Hypothalamus (tissue), 51 donors: ENCODE data around the gene DOC2B.
"Not testable (repeated sequence)": the region's sequence is repeated elsewhere in the genome, so short reads cannot be mapped to it uniquely, and the experiment has no call there.

Experiments used
- DNase-seq, 51 donors: peaks; one replicate each; lab custom pipeline; 2025; lab: John Stamatoyannopoulos, UW

The DOC2B gene

DNA sequence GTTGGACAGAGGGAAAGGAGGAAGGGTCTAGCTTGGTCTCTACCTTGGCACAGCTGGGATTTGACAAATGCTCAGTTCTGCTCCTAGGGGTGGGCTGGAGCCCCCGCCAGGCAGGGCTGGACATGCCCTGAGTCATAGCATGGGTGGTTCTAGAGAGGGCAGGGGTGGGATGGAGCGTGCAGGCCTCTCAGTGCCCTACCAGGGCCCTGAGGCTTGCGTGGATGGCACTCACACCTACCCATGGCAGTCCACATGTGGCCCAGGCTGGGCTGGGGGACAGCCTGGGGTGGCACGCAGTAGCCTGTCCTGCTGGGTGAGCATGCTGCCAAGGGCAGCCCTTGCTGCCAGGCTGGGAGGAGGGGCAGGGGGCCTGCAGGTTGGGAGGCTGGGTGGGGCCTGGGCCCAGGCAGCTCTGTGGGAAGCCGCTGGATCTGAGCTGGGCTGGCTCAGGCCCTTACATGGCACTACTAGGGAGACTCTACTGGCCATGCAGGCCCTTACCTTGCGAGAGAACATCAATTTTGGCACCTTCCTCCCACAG is 11.2 kb downstream of the DOC2B start:
- DNase-seq: no peak

DNA sequence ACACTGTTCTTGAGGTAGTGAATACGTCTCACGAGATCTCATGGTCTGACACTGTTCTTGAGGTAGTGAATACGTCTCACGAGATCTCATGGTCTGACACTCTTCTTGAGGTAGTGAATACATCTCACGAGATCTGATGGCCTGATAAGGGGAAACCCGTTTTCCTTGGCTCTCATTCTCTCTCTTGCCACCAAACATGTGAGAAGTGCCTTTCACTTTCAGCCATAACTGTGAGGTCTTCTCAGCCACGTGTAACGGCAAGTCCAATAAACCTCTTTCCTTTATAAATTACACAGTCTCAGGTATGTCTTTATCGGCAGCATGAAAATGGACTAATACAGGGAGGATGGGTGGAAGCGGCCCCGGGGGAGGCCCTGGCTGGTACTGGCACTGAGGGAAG is 12.8 kb downstream of the DOC2B start:
- not testable (repeated sequence) for DNase-seq

DNA sequence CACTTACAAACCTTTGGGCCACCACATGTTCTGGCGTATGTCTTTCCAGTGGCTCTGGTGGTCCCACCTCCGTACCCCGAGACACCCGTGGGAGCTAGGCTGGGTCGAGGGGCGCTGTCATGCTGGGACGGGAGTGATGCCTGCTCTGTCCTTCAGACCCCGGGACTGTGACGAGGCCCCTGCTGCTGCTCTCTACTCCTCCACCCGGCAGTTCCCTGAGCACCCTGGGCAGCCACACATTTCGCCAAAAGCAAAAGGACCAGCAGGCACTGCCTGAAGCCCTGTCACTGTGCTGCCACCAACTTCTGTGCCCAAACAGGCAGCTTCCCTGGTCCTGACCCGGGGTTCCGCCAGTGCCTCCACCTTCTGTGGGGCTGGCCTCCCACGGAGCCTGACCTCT is 15.5 kb downstream of the DOC2B start:
- no peak for DNase-seq

DNA sequence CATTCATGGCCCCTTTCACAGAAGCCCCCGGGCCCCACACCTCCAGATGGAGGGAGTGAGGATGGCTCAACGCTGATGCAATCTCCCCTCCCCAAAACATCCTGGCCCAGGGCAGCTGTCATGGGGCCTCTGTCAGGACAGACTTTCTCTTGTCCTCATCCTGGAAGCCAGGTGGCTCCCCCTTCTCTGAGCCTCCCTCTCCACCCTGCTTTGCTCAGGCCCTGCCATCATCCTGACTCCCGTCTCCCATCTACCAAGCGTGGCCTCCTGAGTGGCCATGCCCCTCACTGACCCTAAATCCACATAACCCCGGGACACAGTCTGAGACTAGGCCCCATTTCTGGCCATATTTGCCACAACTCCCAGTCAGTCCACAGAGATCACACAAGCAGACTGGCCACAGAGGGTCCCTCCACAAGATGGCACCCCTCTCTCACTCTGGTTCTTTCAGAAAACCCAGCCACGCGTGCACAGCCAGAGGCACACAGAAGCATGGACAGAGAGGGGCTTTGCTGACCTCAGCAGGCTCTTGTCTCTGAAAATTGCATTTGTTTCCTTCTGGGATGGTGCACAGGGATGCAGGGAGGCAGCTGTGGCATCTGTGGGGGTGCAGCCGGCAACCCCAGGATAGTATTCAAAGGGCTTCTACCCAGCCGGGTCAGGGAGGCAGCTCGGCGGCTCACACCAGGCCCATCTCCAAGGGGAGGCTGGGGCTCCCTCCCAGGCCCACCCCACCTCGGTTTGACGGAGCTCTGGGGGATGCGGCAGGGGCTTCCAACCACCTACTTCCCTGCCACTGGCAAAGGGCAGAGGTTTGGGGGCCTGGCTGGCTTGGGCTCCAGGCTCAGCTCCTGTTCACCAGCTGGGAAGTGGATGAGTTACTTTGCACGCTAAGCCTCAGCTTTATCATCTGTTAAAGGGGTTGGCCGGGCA is 16.9 kb downstream of the DOC2B start:
- DNase-seq: peak in 37 of 51 donors; percentile 9 to 71 (median 32)

DNA sequence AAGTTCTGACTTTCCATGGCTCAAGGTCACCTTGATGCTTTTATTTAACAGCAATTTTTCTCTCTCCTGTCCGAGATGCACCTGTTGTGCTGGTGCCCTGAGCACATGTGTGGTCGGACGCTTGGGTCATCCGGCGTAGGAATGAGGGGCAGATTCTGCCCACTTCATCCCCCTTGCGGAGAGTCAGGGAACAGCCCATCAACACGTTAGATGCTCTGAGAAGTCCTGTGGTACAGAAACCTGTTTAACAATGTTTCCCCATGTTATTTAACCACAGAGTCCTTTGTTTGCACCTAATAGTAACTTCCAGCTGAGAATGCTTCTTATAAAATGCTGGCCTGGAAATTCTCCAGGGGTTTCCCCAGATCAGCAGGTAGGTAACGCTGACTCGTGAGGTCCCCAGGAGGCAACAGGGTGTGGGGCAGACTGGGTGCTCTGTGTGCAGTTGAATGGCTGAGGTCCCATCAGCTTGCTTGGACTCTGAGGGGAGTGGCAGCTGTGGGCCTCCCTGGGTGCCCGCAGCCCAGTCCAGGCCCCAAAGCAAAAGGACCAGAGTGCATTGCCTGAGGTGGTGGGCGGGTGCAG is 17.8 kb downstream of the DOC2B start:
- DNase-seq: no peak

DNA sequence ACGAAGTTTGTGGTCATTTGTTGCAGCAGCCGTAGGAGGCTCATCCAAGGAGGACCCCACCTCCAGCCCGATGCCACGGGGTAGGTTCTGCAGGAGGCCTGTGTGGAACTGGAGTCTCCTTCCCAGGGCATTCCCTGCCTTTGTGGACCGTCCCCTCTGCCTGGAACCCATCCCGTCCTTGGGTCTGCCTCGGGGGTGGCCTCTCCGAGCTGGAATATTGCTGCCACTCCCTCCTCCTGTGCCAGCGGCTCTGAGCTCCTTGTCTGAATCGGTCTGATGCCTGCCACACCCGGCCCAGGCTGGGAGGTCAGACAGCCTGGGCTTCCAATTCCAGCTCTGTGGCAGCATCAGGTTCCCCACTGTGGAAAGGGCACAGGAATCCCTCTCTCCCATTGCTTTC is 18.8 kb downstream of the DOC2B start:
- DNase-seq: no peak

DNA sequence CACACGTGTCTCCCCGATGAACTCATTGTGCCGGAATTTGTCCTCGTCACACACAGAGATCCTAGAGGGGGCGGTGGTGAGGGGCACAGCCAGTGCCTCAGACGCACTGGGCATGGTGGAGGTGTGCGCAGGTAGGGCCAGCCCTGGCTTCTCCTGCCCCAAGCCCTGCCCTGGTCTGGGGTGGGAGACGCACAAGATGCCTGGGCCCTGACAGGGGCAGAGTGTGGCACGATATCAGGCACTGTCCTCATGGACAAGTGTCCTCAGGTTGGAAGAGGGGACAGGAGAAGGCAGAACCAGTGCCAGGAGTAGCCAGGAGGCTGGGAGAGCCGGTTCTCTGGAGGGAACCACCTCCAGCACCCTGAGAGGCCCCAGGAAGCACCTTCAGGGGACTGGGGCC is 20.0 kb downstream of the DOC2B start:
- no peak for DNase-seq

DNA sequence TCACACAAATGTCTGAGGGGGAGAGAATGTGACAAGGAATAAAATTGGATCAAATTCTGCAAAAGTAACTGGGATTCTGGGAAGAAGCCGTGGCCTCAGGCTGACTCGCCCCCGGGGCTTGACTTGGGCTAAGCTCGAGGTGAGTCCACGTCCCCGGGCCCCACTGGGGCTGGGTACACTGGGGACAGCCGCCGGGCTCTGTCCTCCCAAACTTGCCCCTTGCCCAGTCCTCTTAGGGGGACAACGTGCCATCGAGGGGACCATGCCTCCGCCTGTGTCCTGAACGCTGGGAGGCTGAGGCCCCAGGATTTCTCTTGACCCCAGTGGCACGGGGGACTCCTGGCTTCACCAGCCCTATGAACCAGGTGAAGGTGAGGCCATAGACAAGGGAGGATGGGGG is 21.1 kb downstream of the DOC2B start:
- DNase-seq: no peak

DNA sequence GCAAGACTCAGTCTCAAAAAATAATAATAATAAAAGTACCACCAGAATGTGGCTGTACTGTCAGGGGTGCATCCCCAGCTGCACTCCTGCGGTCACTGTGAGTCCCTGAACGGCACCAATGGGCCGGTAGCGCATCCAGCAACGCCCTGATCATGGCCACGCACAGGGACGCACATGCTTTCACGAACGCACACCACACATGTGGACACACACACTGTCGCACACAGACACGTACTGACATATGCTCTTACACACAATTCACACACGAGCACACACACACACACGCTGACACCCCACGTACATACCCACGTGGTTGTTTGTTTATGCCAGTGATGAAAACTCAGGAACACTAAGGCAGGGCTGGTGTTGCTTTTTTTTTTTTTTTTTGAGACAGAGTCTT is 21.8 kb downstream of the DOC2B start:
- no peak for DNase-seq

DNA sequence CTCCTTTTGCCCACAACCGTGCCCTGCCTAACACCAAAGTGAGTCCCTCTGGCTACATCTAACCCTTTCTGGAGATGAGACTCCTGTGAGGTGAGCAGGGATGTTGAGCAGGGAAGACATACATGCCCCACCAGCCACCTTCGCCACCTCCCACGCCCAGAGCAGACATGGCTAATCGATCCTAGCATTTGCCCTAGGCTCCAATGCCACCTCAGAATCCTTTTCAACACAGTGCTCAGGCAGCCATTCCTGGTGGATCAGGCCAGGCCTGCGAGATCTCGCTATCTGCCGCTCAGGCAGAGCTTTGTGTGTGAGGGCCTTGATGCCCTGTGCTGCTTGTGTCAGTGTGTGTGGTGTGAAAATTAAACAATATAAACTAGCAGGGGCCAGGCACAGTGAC is 23.1 kb downstream of the DOC2B start:
- no peak for DNase-seq

DNA sequence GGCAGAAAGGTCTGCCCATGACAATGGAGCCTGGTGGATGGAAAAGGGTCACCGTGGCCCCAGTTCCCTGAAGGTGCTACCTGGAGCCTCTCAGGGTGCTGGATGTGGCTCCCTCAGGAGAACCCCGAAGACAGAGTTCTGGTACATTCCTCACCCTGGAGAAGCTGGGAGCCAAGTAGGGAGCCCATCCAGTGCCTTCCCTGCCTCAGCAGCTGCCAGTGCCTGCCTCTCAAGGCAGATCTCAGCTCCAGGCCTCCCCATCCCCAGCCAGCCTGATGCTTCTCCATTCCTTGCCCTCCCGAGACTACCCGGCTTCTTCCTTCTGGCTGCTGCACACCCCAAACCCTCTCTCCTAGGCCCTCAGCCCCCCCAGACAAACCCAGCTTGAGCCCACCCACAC is 23.5 kb downstream of the DOC2B start:
- no peak for DNase-seq

DNA sequence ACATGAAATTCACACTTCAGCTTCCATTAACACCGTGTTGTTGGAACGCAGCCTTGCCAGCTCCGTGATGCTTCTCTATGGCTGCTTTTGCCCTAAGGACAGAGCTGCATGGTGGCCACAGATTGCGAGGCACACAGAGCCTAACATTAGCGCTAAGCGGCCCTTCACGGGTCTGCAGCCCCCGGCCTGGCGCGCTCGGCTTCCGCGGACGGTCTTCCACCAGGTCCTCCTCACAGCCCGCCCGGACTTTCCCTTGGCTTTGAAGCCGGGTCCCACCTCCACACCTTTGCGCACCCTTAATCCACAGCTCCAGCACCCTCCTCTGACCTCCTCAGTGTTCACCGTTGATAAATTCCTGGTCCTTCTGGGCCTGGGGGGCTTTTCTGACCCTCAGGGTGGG is 24.5 kb downstream of the DOC2B start:
- DNase-seq: no peak

DNA sequence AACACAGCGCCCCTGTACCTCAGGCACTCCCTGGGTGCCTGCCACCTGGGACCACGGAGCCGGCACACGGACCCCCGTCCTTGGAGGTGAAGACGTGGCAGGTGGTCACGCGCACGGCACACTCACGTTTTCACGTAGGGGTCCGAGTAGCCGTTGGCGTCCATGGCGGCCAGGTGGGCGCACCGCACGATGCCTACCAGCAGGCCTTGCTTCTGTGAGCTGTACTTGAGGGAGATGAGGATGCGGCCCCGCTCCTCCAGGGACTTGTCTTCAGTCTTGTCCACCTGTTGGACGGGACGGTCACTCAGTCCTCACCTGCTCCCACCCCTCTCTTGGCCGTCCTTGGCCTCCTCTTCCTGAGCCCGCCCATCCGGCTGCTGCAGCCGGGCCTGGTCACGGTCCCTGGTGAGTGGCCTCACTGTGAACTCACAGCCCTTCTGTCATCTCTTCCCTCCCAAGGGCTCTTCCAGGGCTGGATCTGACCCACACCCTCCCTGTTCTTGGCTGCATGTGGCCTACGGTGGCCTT is 25.3 kb downstream of the DOC2B start:
- no peak for DNase-seq

DNA sequence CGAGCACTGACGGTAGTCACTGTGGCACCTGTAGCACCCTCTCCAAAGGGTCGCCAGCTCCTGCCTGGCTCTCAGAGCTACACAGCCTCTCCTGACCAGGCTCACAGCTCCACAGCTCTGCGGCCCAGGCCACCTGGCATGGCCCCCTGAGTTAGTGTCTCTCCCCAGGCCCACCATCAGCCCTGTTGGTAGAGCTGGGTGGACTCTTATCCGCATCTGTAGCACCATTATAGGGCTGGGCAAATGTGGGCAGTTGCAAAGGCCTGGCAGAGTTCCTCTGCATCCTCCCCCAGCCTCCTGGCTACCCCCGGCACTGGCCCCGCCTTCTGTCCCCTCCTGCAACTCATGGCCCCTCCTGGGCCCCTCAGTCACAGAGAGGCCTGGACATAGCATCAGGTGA is 25.9 kb downstream of the DOC2B start:
- no peak for DNase-seq

DNA sequence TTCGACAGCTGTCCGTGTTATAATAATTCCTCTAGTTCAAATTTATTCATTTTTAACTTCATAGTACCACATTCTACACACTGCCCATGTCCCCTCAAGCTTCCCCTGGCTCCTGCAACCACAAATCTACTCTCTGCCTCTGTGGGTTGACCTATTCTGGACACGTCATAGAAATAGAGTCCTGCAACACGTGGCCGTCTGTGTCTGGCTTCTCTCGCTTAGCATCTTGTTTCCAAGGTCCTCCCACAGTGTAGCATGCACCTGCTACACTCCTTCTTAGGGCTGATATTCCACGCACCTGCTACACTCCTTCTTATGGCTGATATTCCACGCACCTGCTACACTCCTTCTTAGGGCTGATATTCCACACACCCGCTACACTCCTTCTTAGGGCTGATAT is 27.6 kb downstream of the DOC2B start:
- DNase-seq: no peak

DNA sequence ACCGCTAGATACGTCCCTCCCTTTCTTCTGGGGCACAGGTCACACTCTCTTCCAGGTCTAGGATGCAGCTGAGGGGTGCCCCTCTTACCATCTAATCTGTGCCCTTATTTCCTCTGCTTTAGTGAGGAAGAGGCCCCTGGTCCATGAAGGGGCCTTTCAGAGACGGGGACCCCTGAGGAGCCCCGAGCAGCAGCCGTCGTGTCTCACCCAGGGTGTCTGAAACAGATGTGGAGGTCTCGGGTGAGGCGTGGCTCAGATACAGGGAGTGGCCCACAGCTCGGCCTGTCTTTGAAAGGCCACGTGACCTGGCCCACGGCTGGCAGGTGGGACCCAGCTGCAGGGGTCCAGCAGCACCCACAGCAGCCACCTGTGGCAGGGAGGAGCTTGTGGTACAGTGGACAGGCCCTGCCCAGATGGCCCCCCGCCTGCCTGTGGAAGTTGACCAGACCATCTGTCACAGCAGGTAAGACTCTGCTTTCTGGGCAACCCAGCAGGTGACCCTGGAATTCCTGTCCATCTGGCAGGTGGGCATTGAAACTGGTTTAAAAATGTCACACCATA is 28.5 kb downstream of the DOC2B start:
- no peak for DNase-seq

DNA sequence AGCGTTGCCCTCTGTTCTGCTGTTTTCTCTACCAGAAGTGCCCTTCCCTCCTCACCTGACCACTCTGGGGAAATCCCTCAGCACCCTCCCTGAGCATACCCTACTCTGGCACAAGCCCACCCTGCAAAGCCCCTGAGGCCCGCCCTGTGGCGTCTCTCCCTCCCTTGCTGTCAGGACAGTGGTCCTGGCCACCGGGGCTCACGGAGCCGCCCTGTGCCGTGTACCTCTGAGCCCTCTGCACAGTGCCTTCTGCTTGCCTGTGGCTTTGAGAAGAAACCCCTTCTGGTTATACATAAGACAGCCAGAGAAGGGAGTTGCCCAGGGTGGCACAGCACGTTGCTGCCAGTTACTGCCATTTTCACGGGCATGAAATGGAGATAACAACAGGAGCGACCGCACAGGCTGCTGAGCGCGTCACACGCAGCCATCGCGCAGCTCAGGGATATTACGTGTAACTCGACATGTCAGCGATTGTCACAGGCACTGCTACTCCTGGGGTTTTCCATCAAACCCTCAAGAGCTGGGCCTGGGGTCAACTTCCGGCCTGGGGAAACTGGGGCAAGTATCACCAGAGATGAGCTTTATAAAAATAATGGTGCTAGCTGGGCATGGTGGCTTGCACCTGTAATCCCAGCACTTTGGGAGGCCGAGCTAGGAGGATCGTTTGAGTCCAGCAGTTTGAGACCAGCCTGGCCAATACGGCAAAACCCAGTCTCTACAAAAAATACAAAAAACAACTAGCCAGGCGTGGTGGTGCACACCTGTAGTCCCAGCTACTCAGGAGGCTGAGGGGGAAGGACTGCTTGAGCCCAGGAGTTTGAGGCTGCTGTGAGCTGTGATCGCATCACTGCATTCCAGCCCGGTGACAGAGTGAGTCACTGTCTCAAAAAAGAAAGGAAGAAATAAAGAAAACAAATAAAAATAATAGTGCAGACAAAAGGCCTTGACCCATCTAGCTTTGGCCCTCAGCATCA is 29.3 kb downstream of the DOC2B start:
- no peak for DNase-seq

DNA sequence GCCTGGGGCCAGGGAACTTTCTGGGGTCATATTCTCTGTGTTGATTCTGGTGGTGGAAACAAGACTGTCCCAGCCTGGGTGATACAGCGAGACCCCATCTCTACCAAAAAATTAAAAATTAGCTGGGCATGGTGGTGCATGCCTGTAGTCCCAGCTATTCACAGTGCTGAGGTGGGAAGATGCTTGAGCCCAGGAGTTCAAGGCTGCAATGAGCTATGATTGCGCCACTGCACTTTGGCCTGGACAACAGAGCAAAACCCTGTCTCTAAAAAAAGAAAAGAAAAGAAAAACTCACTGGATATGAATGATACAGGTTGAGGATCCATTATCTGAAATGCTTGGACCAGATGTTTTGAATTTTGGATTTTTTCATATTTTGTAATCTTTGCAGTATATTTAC is 30.4 kb downstream of the DOC2B start:
- DNase-seq: no peak

DNA sequence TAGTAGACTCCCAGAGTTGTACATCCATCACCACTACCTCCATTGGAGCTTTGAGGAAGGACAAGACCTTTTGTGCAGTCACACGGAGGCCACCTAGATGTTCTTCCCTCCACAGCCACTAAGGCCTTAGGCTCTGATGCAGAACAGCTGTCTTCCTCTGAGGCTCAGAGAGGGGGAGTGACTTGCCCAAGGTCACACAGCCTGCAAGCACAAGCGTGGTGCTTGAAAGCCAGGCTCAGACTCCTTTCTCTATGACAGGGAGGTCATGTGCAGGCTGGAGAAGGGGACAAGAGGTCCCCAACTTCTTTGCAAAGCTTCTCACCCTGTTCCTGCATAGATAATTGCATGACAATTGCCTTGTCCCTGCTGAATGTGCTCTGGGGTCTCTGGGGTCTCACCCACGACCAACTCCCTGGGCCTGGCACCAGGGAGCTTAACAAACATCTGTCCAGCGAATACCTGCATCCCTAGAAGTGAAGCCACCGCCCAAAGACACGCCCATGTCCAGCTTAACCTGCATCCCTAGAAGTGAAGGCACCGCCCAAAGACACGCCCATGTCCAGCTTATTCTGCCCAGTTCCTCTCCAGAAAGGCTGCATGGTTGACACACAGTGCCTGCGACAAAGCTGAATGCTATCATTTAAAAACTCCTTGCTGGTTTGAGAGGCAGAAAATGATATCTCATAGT is 31.4 kb downstream of the DOC2B start:
- DNase-seq: no peak

DNA sequence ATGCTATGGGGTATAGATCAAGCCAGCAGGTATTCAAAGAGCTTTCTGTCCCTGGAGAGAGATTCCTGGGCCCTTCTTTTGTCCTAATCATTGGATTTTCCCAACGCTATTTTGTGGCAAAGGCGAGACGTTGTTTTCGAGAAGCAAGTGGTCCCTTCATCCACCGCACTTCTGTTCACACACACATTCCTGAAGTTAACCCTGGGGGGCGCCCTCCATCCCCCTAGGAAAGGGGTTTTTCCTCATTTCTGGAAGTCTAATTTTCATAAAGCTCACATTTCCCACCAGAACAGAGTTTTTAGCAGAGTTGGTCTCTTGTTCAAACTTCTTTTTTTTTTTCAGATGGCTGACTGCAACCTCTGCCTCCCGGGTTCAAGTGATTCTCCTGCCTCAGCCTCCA is 32.2 kb downstream of the DOC2B start:
- DNase-seq: no peak
